Measurements from ENCODE around the gene WDR89. TPM values are rescaled to one million over a fixed set of nuclear protein-coding genes. Genes with fewer than 3 reads are reported as not detected.
"Not testable (repeated sequence)": the region's sequence is repeated elsewhere in the genome, so short reads cannot be mapped to it uniquely, and the experiment has no call there.

Gene WDR89
- total RNA-seq, 4 donors from 2014 or later: 3.5 to 7.4 (median 5.8) TPM

- WGBS, 2 donors: 84 to 90% methylated on average over 4 to 5 of the region's 5 CpGs
Observed at GRCh38 chr14:63603749-63604277, 37.9 kb downstream of the WDR89 start.

GRCh38 chr14:63598807-63599206, 42.9 kb downstream of the WDR89 start:
- 90 to 98% methylated on average over 4 of the region's 4 CpGs for whole genome bisulfite sequencing, 2 donors
- TF ChIP-seq POLR2A (IDR thresholded peaks at IDR 0.05) (no peak), CTCF (IDR thresholded peaks at IDR 0.05) (no peak)

More at GRCh38 chr14:63603749-63604277, 37.9 kb downstream of the WDR89 start:
- Histone ChIP-seq H3K4me1 (no peaks in the 10 kb centered on the region), H3K36me3 (peaks cover 0 to 35% (median 0%) of the 10 kb centered on the region in 3 donors), H3K4me3 (no peak overlapping the region), H3K27ac (no peak overlapping the region), H3K9me3 (no peaks in the 10 kb centered on the region), H3K27me3 (no peaks in the 10 kb centered on the region)
- no peak for DNase-seq
- no peak for TF ChIP-seq CTCF (IDR thresholded peaks at IDR 0.05)
- TF ChIP-seq POLR2A (IDR thresholded peaks at IDR 0.05): no peak
- intact Hi-C loops (cut with DNase I): no loop called here

GRCh38 chr14:63596998-63597658, 44.5 kb downstream of the WDR89 start:
- TF ChIP-seq CTCF (IDR thresholded peaks at IDR 0.05) (no peak), POLR2A (IDR thresholded peaks at IDR 0.05) (no peak)
- 95 to 98% methylated on average over 4 of the region's 4 CpGs for WGBS, 2 donors
- intact Hi-C loops (cut with DNase I): no loop called here
- DNase-seq: no peak
- no peaks in the 10 kb centered on the region for H3K27me3 ChIP-seq
- H3K4me3 ChIP-seq: no peak overlapping the region
- H3K27ac ChIP-seq: no peak overlapping the region
- H3K9me3 ChIP-seq: peaks cover 0 to 25% (median 22%) of the 10 kb centered on the region in 3 donors
- no peaks in the 10 kb centered on the region for H3K4me1 ChIP-seq
- peaks cover 0 to 47% (median 0%) of the 10 kb centered on the region in 3 donors for H3K36me3 ChIP-seq

More at GRCh38 chr14:63598807-63599206, 42.9 kb downstream of the WDR89 start:
- no peak overlapping the region for H3K27ac ChIP-seq
- H3K4me1 ChIP-seq: no peaks in the 10 kb centered on the region
- no peaks in the 10 kb centered on the region for H3K27me3 ChIP-seq
- H3K36me3 ChIP-seq: peaks cover 0 to 51% (median 0%) of the 10 kb centered on the region in 3 donors
- intact Hi-C loops (cut with DNase I): no loop called here
- no peak for DNase-seq
- H3K4me3 ChIP-seq: no peak overlapping the region
- peaks cover 0 to 18% (median 14%) of the 10 kb centered on the region in 3 donors for H3K9me3 ChIP-seq

- H3K9me3 ChIP-seq: peaks cover 0 to 25% (median 22%) of the 10 kb centered on the region in 3 donors
- TF ChIP-seq POLR2A (IDR thresholded peaks at IDR 0.05) (no peak), CTCF (IDR thresholded peaks at IDR 0.05) (no peak)
- H3K27ac ChIP-seq: no peak overlapping the region
- no peak overlapping the region for H3K4me3 ChIP-seq
- intact Hi-C loops (cut with DNase I): no loop called here
- WGBS, 2 donors: 95 to 97% methylated on average over 23 to 31 of the region's 53 CpGs
- no peaks in the 10 kb centered on the region for H3K27me3 ChIP-seq
- H3K4me1 ChIP-seq: no peaks in the 10 kb centered on the region
- no peak for DNase-seq
- peaks cover 0 to 26% (median 0%) of the 10 kb centered on the region in 3 donors for H3K36me3 ChIP-seq
Observed at GRCh38 chr14:63594455-63595372, 47.0 kb downstream of the WDR89 start.

GRCh38 chr14:63583046-63583445, 58.6 kb downstream of the WDR89 start:
- H3K27me3 ChIP-seq; DNase-seq; intact Hi-C loops (cut with DNase I); H3K36me3 ChIP-seq; H3K4me3 ChIP-seq; H3K9me3 ChIP-seq; H3K4me1 ChIP-seq; H3K27ac ChIP-seq: not testable (repeated sequence)
- 82 to 83% methylated on average over 8 of the region's 8 CpGs for WGBS, 2 donors
